ENCODE data around the gene ISL2. TPM values are rescaled to one million over a fixed set of nuclear protein-coding genes. Genes with fewer than 3 reads are reported as not detected.

Gene ISL2
- total RNA-seq, 1 experiment from 2014 or later, result 0.15 TPM

DNA sequence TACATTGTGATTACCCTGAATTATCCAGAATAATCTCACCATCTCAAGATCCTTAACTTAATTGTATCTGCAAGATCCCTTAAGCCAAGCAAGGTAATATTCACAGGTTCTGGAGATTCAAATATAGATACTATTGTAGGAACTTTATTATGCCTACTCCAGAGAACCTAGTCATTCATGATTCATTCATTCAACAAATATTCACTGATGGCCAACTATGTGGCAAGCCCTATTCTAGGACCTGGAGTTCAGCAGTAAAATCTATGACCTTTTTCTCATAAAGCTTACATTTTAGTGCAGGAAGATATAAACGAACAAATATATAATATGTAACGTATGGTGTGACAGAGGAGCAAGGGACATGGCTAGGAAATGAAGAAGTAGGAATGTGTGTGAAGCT is 49.6 kb downstream of the ISL2 start:
- Histone ChIP-seq H4K8ac (replicated peaks; ENCODE audit: insufficient read length, low read depth, low read length) (no peak overlapping the region), H3K4me2 (ENCODE audit: insufficient read depth, insufficient read length, low read length) (no peak overlapping the region), H3K79me2 (ENCODE audit: insufficient read depth, low read length) (no peaks in the 10 kb centered on the region), H3K14ac (ENCODE audit: insufficient read depth, low read length) (no peak overlapping the region), H3K4me1 (ENCODE audit: insufficient read depth, low read length) (no peaks in the 10 kb centered on the region), H3K18ac (ENCODE audit: insufficient read length, low read depth, low read length) (no peak overlapping the region), H3K27me3 (ENCODE audit: insufficient read depth, low read length) (no peaks in the 10 kb centered on the region), H3K23ac (ENCODE audit: insufficient read length, low read depth, low read length) (no peak overlapping the region), H2AK5ac (ENCODE audit: insufficient read length, low read length) (no peak overlapping the region), H2BK5ac (ENCODE audit: insufficient read length, low read length) (no peak overlapping the region), H3K27ac (ENCODE audit: insufficient read length, low read depth, low read length) (no peak overlapping the region), H3K9ac (ENCODE audit: extremely low read depth, insufficient read length, low read length) (no peak overlapping the region), H2AFZ (ENCODE audit: low read length) (no peak overlapping the region), H4K91ac (ENCODE audit: insufficient read length, low read depth, low read length) (no peak overlapping the region), H2BK12ac (ENCODE audit: insufficient read length, low read depth, low read length) (no peak overlapping the region), H3T11ph (ENCODE audit: low read length) (no peak overlapping the region), H3K4ac (ENCODE audit: low read depth, low read length) (no peak overlapping the region), H2BK20ac (ENCODE audit: low read depth, low read length, poor library complexity, severe bottlenecking) (no peak overlapping the region), H3K23me2 (ENCODE audit: insufficient read length, low read depth, low read length, poor library complexity, severe bottlenecking) (no peaks in the 10 kb centered on the region), H3K56ac (ENCODE audit: insufficient read length, low read depth, low read length) (no peak overlapping the region), H4K5ac (ENCODE audit: insufficient read length, low read depth, low read length) (no peak overlapping the region), H2BK120ac (ENCODE audit: low read depth, low read length, poor library complexity, severe bottlenecking) (no peak overlapping the region), H4K20me1 (ENCODE audit: control insufficient read depth, insufficient read depth, insufficient read length) (no peaks in the 10 kb centered on the region), H3K79me1 (ENCODE audit: insufficient read depth, low read depth, low read length, poor library complexity, severe bottlenecking) (no peaks in the 10 kb centered on the region), H3K9me3 (ENCODE audit: control insufficient read depth, low read depth, low read length) (no peaks in the 10 kb centered on the region), H2BK15ac (ENCODE audit: low read depth, low read length) (no peak overlapping the region)
- no peak for DNase-seq
- H3K4me1 Mint-ChIP-seq, result no peaks in the 10 kb centered on the region
- 0 out of 7 replicates have a peak, but pooled peaks cover 0 to 4% (median 0%) of the 10 kb centered on the region in 3 experiments for H3K36me3 Mint-ChIP-seq (ENCODE audit: insufficient read depth in 1 of 3, low read depth in 3 of 3)
- no peaks in the 10 kb centered on the region; the same call in 1 of the 2 replicates for H3K27me3 Mint-ChIP-seq (ENCODE audit: low read depth)
- H3K27ac Mint-ChIP-seq, result no peak overlapping the region
- peaks cover 0 to 3% of the 10 kb centered on the region in 2 experiments; a peak in 1 of 5 replicates for H3K9me3 Mint-ChIP-seq
- no CpG with 5 or more reads among the region's 2 CpGs for WGBS (ENCODE audit: extremely low coverage, insufficient read length, low lambda C conversion rate)
- no peak for TF ChIP-seq CTCF (conservative IDR thresholded peaks at IDR 0.05)
- no peak overlapping the region for H3K4me3 Mint-ChIP-seq

Measured in H9 (cell line).